Measurements from ENCODE around the gene ALG13. TPM values are rescaled to one million over a fixed set of nuclear protein-coding genes. Genes with fewer than 3 reads are reported as not detected.

The ALG13 gene
- total RNA-seq, 1 experiment from 2014 or later, result 36.3 TPM

- Mint-ChIP-seq H3K4me3 (ENCODE audit: unreplicated experiment) (no peak overlapping the region), H3K36me3 (ENCODE audit: insufficient read depth, unreplicated experiment) (no peaks in the 10 kb centered on the region), H3K4me1 (ENCODE audit: low read depth, unreplicated experiment) (no peaks in the 10 kb centered on the region), H3K9me3 (ENCODE audit: unreplicated experiment) (no peaks in the 10 kb centered on the region), H3K27me3 (ENCODE audit: insufficient read depth, unreplicated experiment) (no peaks in the 10 kb centered on the region), H3K27ac (ENCODE audit: unreplicated experiment) (no peak overlapping the region)
- ChIA-PET POLR2A (no interaction called here), CTCF (no interaction called here)
- intact Hi-C loops (cut with micrococcal nuclease; ENCODE audit: unreplicated experiment), result no loop called here
- Histone ChIP-seq H3K27me3 (replicated peaks; ENCODE audit: control insufficient read depth, insufficient read depth, low read length) (no peaks in the 10 kb centered on the region), H3K4me3 (ENCODE audit: low read depth, low read length) (no peak overlapping the region), H3K9me3 (no peaks in the 10 kb centered on the region), H3K4me1 (no peaks in the 10 kb centered on the region), H3K36me3 (ENCODE audit: control insufficient read depth, insufficient read depth, low read length) (no peaks in the 10 kb centered on the region)
- DNase-seq, result no peak
- BruUV-seq (replicated peaks), result no TSS peak
- TF ChIP-seq, protein P1, sequence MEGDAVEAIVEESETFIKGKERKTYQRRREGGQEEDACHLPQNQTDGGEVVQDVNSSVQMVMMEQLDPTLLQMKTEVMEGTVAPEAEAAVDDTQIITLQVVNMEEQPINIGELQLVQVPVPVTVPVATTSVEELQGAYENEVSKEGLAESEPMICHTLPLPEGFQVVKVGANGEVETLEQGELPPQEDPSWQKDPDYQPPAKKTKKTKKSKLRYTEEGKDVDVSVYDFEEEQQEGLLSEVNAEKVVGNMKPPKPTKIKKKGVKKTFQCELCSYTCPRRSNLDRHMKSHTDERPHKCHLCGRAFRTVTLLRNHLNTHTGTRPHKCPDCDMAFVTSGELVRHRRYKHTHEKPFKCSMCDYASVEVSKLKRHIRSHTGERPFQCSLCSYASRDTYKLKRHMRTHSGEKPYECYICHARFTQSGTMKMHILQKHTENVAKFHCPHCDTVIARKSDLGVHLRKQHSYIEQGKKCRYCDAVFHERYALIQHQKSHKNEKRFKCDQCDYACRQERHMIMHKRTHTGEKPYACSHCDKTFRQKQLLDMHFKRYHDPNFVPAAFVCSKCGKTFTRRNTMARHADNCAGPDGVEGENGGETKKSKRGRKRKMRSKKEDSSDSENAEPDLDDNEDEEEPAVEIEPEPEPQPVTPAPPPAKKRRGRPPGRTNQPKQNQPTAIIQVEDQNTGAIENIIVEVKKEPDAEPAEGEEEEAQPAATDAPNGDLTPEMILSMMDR (IDR thresholded peaks at IDR 0.05; ENCODE audit: insufficient read depth in 1 of 2, low read depth in 1 of 2, low read length in 1 of 2, severe bottlenecking in 1 of 2, unreplicated experiment in 1 of 2), result no peak
These were observed 35.4 kb upstream of the ALG13 start for GRCh38 chrX:111645607-111646006.

- Histone ChIP-seq H3K36me3 (ENCODE audit: control insufficient read depth, insufficient read depth, low read length) (no peaks in the 10 kb centered on the region), H3K4me1 (no peaks in the 10 kb centered on the region), H3K27me3 (replicated peaks; ENCODE audit: control insufficient read depth, insufficient read depth, low read length) (no peaks in the 10 kb centered on the region), H3K4me3 (ENCODE audit: low read depth, low read length) (no peak overlapping the region), H3K9me3 (no peaks in the 10 kb centered on the region)
- ChIA-PET POLR2A (no interaction called here), CTCF (no interaction called here)
- no peaks in the 10 kb centered on the region for H3K9me3 Mint-ChIP-seq (ENCODE audit: unreplicated experiment)
- H3K27me3 Mint-ChIP-seq (ENCODE audit: insufficient read depth, unreplicated experiment), result no peaks in the 10 kb centered on the region
- no TSS peak for BruUV-seq (replicated peaks)
- TF ChIP-seq, protein P1 (IDR thresholded peaks at IDR 0.05; ENCODE audit: insufficient read depth in 1 of 2, low read depth in 1 of 2, low read length in 1 of 2, severe bottlenecking in 1 of 2, unreplicated experiment in 1 of 2), result no peak
- intact Hi-C loops (cut with micrococcal nuclease; ENCODE audit: unreplicated experiment), result no loop called here
- no peaks in the 10 kb centered on the region for H3K36me3 Mint-ChIP-seq (ENCODE audit: insufficient read depth, unreplicated experiment)
- no peak for DNase-seq
- no peaks in the 10 kb centered on the region for H3K4me1 Mint-ChIP-seq (ENCODE audit: low read depth, unreplicated experiment)
- no peak overlapping the region for H3K27ac Mint-ChIP-seq (ENCODE audit: unreplicated experiment)
- no peak overlapping the region for H3K4me3 Mint-ChIP-seq (ENCODE audit: unreplicated experiment)
These were observed 34.5 kb upstream of the ALG13 start for GRCh38 chrX:111646515-111646914.

GRCh38 chrX:111648802-111649201, 32.2 kb upstream of the ALG13 start:
- no peaks in the 10 kb centered on the region for H3K4me1 Mint-ChIP-seq (ENCODE audit: low read depth, unreplicated experiment)
- Histone ChIP-seq H3K4me1 (no peaks in the 10 kb centered on the region), H3K9me3 (no peaks in the 10 kb centered on the region), H3K27me3 (replicated peaks; ENCODE audit: control insufficient read depth, insufficient read depth, low read length) (no peaks in the 10 kb centered on the region), H3K36me3 (ENCODE audit: control insufficient read depth, insufficient read depth, low read length) (no peaks in the 10 kb centered on the region), H3K4me3 (ENCODE audit: low read depth, low read length) (no peak overlapping the region)
- no peak overlapping the region for H3K4me3 Mint-ChIP-seq (ENCODE audit: unreplicated experiment)
- TF ChIP-seq, protein P1 (IDR thresholded peaks at IDR 0.05; ENCODE audit: insufficient read depth in 1 of 2, low read depth in 1 of 2, low read length in 1 of 2, severe bottlenecking in 1 of 2, unreplicated experiment in 1 of 2), result no peak
- ChIA-PET POLR2A (no interaction called here), CTCF (no interaction called here)
- intact Hi-C loops (cut with micrococcal nuclease; ENCODE audit: unreplicated experiment), result no loop called here
- no peaks in the 10 kb centered on the region for H3K9me3 Mint-ChIP-seq (ENCODE audit: unreplicated experiment)
- H3K36me3 Mint-ChIP-seq (ENCODE audit: insufficient read depth, unreplicated experiment), result no peaks in the 10 kb centered on the region
- no peaks in the 10 kb centered on the region for H3K27me3 Mint-ChIP-seq (ENCODE audit: insufficient read depth, unreplicated experiment)
- BruUV-seq (replicated peaks), result no TSS peak
- DNase-seq, result no peak
- H3K27ac Mint-ChIP-seq (ENCODE audit: unreplicated experiment), result no peak overlapping the region

Measured in Caco-2 (cell line).